Suprapubic skin (tissue), 4 donors: ENCODE measurements around the gene SMIM36. TPM values are rescaled to one million over a fixed set of nuclear protein-coding genes. Genes with fewer than 3 reads are reported as not detected.

ENCODE experiments used
- DNase-seq, 2 donors: peaks; one replicate each; pipeline ENCODE4 v3.0.0-alpha.2; 2019; ENCODE audit warnings: low spot score in 2 of 2
- H3K27ac ChIP-seq: fragments of 200-600 bp; sonication (generic); one replicate; pipeline ENCODE4 v1.5.1; 2019
- H3K27me3 ChIP-seq: fragments of 200-600 bp; sonication (generic); one replicate; pipeline ENCODE4 v1.5.1; 2019
- H3K36me3 ChIP-seq: fragments of 200-600 bp; sonication (generic); one replicate; pipeline ENCODE4 v1.5.1; 2019
- H3K4me1 ChIP-seq: fragments of 200-600 bp; sonication (generic); one replicate; pipeline ENCODE4 v1.5.1; 2019
- H3K4me3 ChIP-seq: fragments of 200-600 bp; sonication (generic); one replicate; pipeline ENCODE4 v1.5.1; 2019; ENCODE audit warnings: mild to moderate bottlenecking
- H3K9me3 ChIP-seq: fragments of 200-600 bp; sonication (generic); one replicate; pipeline ENCODE4 v1.5.1; 2019
- EP300 ChIP-seq: sonication (generic); formaldehyde crosslinking; IDR thresholded peaks from one replicate; pipeline ENCODE4 v1.6.1; 2017; ENCODE audit warnings: antibody characterized with exemption
- POLR2A ChIP-seq, 2 donors: fragments of 450-650 bp; IDR thresholded peaks; one replicate each; pipeline ENCODE4 v1.6.1; 2017; ENCODE audit warnings: antibody characterized with exemption in 2 of 2, mild to moderate bottlenecking in 2 of 2, moderate library complexity in 2 of 2
- POLR2AphosphoS5 ChIP-seq, 3 donors: sonication (generic); formaldehyde crosslinking; IDR thresholded peaks; one replicate each; pipeline ENCODE4 v1.6.1; 2017; ENCODE audit warnings: antibody characterized with exemption in 3 of 3
- WGBS: methylation state at CpG from one replicate; pipeline ENCODE4 v1.1.5; 2018; 5-methylcytosine and 5-hydroxymethylcytosine counted together
- total RNA-seq, 4 donors: library from RNA; depleted of rRNA; stranded (reverse); fragments of >200 nt; gene quantifications; one replicate each; pipeline ENCODE4 v1.1.0, GENCODE V29; 2016
- TF ChIP-seq, protein P1 (sequence below), 2 donors: fragments of 200-600 bp in 1 of 2; fragments of 450-650 bp in 1 of 2; sonication (generic) in 1 of 2; IDR thresholded peaks; one replicate each; pipeline ENCODE4 v1.5.1; 2016 to 2019; ENCODE audit warnings: antibody characterized with exemption in 2 of 2, mild to moderate bottlenecking in 1 of 2, moderate library complexity in 1 of 2

Gene SMIM36
- total RNA-seq, 4 donors from 2014 or later = not detected

DNA sequence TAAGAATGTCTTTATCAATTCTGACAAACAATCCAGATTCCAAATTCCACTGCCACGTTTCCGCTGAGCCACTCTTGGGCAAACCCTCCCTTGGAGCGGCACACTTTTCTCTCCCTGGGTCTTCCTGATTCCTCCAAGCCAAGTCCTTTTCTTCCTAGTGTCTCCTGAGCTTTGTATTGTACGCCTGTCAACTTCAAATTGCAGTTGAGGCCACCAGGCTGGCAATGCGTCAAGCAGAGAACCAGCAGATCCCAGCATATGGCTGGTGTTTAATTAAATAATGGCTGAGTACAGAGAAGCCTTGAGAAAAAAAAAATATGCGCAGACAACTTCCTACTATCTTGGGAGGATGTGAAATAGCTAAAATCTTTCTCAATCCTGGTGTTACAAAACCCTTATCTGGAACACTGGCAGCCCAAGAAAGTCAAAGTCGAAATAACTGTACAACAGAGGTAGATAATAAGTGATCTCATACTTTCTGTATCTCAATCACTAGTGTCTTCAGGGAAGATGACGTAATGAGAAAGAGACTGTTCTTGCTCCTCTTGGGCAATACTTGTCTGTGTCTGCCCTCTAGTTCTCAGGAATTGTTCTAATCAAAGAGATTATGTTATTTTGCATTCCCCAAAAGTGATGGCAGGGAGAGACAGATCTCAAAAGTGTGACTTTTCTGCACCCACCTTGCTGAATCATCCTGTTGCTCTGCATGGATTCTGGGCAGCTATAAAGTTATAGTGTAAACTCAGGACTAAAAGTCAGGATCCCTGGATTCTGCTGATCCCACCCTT is 15.0 kb downstream of the SMIM36 start:
- no peaks in the 10 kb centered on the region for H3K27me3 ChIP-seq
- no peak overlapping the region for H3K4me3 ChIP-seq
- TF ChIP-seq, protein P1, sequence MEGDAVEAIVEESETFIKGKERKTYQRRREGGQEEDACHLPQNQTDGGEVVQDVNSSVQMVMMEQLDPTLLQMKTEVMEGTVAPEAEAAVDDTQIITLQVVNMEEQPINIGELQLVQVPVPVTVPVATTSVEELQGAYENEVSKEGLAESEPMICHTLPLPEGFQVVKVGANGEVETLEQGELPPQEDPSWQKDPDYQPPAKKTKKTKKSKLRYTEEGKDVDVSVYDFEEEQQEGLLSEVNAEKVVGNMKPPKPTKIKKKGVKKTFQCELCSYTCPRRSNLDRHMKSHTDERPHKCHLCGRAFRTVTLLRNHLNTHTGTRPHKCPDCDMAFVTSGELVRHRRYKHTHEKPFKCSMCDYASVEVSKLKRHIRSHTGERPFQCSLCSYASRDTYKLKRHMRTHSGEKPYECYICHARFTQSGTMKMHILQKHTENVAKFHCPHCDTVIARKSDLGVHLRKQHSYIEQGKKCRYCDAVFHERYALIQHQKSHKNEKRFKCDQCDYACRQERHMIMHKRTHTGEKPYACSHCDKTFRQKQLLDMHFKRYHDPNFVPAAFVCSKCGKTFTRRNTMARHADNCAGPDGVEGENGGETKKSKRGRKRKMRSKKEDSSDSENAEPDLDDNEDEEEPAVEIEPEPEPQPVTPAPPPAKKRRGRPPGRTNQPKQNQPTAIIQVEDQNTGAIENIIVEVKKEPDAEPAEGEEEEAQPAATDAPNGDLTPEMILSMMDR (IDR thresholded peaks at IDR 0.05) = no peak
- TF ChIP-seq POLR2AphosphoS5 (IDR thresholded peaks at IDR 0.05) (no peak), POLR2A (IDR thresholded peaks at IDR 0.05) (no peak), EP300 (no peak)
- peaks cover 3% of the 10 kb centered on the region for H3K4me1 ChIP-seq
- DNase-seq = no peak
- no peak overlapping the region for H3K27ac ChIP-seq
- H3K36me3 ChIP-seq = no peaks in the 10 kb centered on the region
- no peaks in the 10 kb centered on the region for H3K9me3 ChIP-seq
- WGBS = 43% methylated on average over 8 of the region's 8 CpGs

DNA sequence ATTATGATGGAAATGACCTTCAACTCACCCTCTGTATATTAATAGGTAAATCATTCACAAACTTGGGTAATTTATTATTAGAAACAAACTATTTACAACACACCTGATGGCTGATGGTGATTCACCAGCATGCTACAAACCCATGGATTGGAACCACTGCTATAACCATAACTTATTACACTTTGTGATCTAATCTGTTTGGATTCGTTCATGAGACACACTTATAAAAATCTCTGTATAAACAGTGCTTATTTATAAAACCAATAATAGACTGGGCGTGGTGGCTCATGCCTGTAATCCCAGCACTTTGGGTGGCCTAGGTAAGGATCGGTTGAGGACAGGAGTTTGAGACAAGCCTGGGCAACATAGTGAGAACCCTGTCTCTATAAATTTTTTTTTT is 16.0 kb downstream of the SMIM36 start:
- no peak for TF ChIP-seq EP300
- no peak for TF ChIP-seq POLR2AphosphoS5 (IDR thresholded peaks at IDR 0.05)
- TF ChIP-seq POLR2A (IDR thresholded peaks at IDR 0.05) = no peak
- TF ChIP-seq, protein P1 (IDR thresholded peaks at IDR 0.05) = no peak
- Histone ChIP-seq H3K9me3 (no peaks in the 10 kb centered on the region), H3K4me1 (peaks cover 3% of the 10 kb centered on the region), H3K27ac (no peak overlapping the region), H3K36me3 (no peaks in the 10 kb centered on the region), H3K4me3 (no peak overlapping the region), H3K27me3 (no peaks in the 10 kb centered on the region)
- no peak for DNase-seq
- WGBS = 46% methylated on average over 3 of the region's 3 CpGs

DNA sequence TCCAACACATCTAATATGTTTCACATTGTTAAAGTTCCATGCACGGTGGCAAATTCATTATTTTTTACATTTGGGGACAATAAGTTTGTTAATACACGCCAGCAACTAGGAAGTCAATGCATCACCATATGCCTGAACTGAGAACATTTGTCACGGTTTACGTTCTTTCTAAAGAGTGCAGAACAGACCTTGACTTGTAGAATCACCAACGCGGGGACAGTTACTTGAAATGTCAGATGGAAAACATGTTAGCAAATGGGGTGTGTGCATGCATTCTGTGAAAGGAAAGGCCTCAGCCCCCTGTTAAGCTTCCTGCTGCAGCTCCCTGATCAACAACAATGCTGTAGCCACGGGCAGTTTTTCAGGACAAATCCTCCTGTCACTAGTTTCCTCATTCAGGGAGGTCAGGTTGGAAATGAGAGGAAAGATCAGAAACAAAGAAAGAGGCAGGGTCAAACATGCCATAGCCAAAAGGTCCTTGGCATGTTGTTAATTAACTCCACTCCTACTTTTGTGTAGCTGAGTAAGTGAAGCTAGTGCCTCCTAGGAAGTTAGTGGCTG is 18.4 kb downstream of the SMIM36 start:
- H3K36me3 ChIP-seq = no peaks in the 10 kb centered on the region
- 63% methylated on average over 7 of the region's 7 CpGs for whole genome bisulfite sequencing
- no peaks in the 10 kb centered on the region for H3K9me3 ChIP-seq
- H3K27me3 ChIP-seq = no peaks in the 10 kb centered on the region
- peaks cover 3% of the 10 kb centered on the region for H3K4me1 ChIP-seq
- TF ChIP-seq EP300 (no peak), POLR2A (IDR thresholded peaks at IDR 0.05) (no peak), POLR2AphosphoS5 (IDR thresholded peaks at IDR 0.05) (no peak)
- no peak overlapping the region for H3K4me3 ChIP-seq
- DNase-seq = no peak
- H3K27ac ChIP-seq = no peak overlapping the region

DNA sequence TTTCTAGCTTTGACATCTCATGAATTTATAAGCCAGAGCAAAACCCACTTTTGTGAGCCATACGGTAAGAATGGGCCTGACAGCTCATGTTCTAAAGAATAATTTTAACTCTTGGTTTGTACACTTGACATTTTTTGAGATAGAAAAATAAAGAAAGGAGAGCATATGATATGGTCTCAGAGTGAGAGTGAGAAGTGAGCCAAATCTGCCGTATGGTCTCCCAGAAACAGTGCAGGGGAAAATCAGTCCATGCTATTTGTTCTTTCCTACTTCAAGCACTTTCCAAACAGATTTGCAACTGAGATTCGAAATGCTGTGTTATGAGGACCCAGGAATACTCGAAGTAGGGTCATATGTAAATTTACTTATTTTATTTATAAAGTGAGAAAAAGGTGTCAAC is 20.9 kb downstream of the SMIM36 start:
- Histone ChIP-seq H3K27me3 (no peaks in the 10 kb centered on the region), H3K4me3 (no peak overlapping the region), H3K27ac (no peak overlapping the region), H3K36me3 (no peaks in the 10 kb centered on the region), H3K9me3 (no peaks in the 10 kb centered on the region), H3K4me1 (no peaks in the 10 kb centered on the region)
- 76% methylated on average over 4 of the region's 4 CpGs for WGBS
- DNase-seq = no peak
- no peak for TF ChIP-seq POLR2AphosphoS5 (IDR thresholded peaks at IDR 0.05)

DNA sequence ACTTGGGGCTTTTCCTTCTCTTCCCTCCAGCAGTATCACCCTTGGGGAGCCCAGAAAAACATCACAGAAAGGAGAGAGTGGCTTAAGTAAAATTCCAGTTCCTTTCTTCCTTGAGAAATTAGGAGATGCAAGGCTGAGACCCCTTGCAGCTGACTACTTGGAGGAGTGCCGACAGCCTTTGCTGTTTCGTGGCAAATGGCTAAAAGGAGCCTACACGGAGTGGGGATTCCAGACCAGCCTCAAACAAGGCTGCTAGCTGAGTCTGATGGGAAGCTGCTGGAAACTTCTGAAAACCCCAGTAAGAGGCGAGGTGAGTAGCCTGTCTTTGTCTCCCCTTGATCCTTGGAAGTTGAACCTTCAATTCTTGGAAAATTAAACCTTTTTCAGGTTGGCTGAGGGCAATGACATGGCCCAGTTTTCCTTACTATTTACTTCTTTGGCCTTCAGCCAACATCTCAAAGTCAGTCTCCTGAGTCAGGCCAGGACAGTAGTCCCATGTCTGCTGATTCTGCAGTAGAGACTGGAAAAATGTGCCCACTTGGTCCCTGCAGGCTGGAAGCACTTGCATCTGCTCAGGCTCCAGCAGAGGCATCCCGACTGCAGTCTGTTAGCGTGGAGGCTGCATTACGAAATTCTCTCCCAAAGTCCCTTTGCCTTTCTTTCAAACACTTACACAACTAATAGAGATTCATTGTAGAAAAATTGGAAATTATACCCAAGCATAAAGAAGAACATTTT is 23.4 kb downstream of the SMIM36 start:
- H3K9me3 ChIP-seq = no peaks in the 10 kb centered on the region
- TF ChIP-seq POLR2AphosphoS5 (IDR thresholded peaks at IDR 0.05) (no peak), EP300 (no peak), POLR2A (IDR thresholded peaks at IDR 0.05) (no peak)
- TF ChIP-seq, protein P1 (IDR thresholded peaks at IDR 0.05) = no peak
- 67% methylated on average over 7 of the region's 7 CpGs for WGBS
- H3K27me3 ChIP-seq = no peaks in the 10 kb centered on the region
- no peaks in the 10 kb centered on the region for H3K36me3 ChIP-seq
- H3K4me3 ChIP-seq = no peak overlapping the region
- no peak for DNase-seq
- H3K4me1 ChIP-seq = no peaks in the 10 kb centered on the region
- no peak overlapping the region for H3K27ac ChIP-seq

DNA sequence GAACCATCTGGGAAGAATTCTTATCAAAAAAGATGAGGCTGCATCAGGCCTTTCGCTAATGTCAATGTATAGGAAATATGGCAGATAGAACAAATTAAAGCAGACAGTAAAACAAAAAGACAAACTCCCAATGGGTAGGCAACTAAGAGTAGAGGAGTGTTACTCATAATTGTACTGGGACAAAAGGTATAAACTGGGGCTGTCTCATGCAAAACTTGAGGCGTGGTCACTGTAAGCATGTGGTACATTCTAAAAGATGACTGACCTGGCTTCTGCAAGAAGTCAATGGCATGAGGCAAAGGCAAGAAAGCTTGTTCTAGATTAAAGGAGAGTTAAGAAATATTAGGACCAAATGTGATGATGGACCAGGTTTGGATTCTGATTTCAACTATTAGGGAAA is 26.7 kb downstream of the SMIM36 start:
- no peak overlapping the region for H3K27ac ChIP-seq
- 99% methylated on average over 2 of the region's 2 CpGs for WGBS
- no peaks in the 10 kb centered on the region for H3K27me3 ChIP-seq
- no peak overlapping the region for H3K4me3 ChIP-seq
- H3K4me1 ChIP-seq = no peaks in the 10 kb centered on the region
- no peak for DNase-seq
- TF ChIP-seq POLR2AphosphoS5 (IDR thresholded peaks at IDR 0.05) (no peak), POLR2A (IDR thresholded peaks at IDR 0.05) (no peak), EP300 (no peak)
- TF ChIP-seq, protein P1 (IDR thresholded peaks at IDR 0.05) = no peak
- H3K36me3 ChIP-seq = no peaks in the 10 kb centered on the region
- no peaks in the 10 kb centered on the region for H3K9me3 ChIP-seq
